T47D (cell line): ENCODE results near the gene PRRX2.
A peak's percentile ranks its signal among the peaks of the same experiment; 100 is the strongest.
"Not testable (repeated sequence)": the region's sequence is repeated elsewhere in the genome, so short reads cannot be mapped to it uniquely, and the experiment has no call there.

Source experiments
- DNase-seq, 2 experiments: peaks; one replicate each; pipeline versions ENCODE4 v3.0.0 to v3.0.0-alpha.2; 2011 to 2012; ENCODE audit warnings: low read depth in 1 of 2, low spot score in 1 of 2
- JUND ChIP-seq: IDR thresholded peaks from 2 replicates; pipeline ENCODE4 v1.6.1; 2012; ENCODE audit warnings: low read depth
- in situ Hi-C: cut with HindIII; loops from 2 replicates; pipeline ENCODE4 v1.10.0; 2016; ENCODE audit warnings: low sequenced_read_pairs, low pct_unique_long_range_greater_than_20kb

The PRRX2 gene

DNA sequence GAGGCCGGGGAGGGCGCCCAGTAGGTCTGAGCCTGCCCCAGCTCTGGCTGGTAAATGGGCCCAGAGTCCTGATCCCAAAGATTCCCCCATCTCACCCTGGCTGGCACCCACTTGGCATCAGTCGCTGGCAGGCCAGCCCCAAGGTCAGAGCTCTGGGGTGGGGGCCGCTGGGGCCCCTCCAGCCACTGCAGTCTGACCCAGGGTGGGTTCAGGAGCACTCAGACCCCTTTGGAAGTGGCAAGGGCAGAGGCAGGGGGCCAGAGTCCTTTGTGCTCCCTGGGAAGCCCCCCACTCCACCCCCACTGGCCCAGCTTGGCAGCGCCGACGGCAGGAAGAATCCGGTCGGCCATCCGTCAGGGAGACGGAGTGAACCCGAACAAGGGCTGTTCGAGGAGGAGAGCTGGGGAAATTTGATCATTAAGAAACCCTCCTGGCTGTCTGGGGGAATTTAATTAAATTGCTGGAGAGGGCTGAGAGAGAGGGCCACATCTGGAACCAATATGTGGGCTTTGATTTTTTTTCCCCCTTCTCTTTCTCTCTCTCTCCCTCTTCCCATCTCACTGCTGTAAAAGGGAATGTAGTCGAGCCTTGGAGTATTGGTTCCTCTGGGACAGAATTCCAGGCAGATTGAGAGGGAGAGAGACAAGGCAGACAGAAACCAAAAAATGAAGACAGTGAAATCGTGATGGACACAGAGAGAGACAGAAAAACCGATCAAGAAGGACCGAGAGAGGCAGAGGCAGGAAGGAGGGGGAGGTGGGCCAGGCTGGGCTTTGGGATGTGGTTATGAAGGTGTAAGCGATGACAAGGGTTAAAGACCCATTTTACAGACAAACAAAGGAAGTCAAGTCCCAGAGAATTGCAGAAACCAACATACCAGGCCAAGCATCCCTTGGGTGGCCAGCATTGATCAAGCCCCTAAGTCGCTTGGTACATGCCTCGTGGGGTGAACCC is 15.4 kb upstream of the PRRX2 start:
- DNase-seq: no peak
- TF ChIP-seq JUND: no peak
- in situ Hi-C loops: no loop called here

DNA sequence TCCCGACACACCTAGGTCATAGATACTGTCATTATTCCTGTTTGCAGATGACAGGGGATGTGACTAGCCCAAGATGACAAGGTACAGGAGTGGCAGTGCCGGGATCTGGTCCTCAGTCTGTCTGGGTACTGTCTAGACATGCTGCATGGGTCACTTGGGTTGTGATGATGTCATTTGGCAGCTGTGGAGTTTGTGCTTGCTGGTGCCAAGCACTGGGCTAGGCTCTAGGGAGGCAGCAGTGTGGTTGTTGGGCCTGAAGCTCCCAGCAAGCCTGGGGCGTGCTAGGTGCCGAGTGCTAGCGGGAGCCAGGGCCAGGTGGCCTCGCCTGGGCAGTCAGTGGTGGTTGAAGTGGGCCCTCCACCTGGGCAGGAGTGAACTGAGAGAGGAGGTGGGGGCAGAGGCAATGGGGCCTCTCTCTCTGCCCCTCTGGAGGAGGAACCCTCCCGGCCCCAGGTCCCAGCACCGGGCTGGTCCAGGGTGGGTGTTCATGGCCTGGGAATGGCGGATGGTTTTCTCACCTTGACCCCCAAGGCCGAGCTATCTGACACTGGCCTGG is 14.7 kb upstream of the PRRX2 start:
- in situ Hi-C loops: no loop called here
- TF ChIP-seq JUND: no peak
- no peak for DNase-seq

DNA sequence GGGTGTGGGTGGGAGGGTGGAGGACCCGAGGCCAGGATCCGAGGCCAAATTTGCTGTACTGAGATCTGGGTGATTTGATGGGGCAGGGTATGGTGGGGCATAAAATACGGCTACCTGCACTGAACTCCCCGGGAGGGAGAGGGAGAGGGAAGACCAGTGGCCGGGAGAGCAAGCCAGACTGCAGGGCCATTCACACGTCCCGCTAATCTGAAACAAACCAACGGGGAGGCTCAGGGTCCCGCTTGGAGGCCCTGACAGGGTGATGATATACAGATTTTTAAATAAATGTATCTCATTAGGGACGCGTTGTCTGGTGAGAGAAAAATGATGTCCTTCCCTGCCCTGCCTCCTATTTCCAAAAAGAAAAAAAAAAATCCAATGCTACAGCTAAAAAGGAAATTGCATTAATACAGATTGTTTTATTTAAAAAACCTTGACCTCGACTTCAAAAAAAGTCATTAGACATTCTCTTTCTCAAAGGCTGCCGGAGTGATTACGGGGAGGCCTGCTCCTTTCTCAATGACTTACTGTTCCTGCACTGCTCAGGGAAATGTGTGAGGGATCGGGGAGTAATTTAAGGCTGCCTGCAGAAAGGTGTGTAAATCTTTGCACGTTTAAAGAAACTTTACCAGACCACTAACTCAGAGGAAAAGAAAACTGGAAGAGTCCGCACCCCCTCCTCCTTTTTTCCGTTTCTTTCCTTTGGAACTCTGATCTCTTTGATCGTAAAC is 11.5 kb upstream of the PRRX2 start:
- DNase-seq: no peak

DNA sequence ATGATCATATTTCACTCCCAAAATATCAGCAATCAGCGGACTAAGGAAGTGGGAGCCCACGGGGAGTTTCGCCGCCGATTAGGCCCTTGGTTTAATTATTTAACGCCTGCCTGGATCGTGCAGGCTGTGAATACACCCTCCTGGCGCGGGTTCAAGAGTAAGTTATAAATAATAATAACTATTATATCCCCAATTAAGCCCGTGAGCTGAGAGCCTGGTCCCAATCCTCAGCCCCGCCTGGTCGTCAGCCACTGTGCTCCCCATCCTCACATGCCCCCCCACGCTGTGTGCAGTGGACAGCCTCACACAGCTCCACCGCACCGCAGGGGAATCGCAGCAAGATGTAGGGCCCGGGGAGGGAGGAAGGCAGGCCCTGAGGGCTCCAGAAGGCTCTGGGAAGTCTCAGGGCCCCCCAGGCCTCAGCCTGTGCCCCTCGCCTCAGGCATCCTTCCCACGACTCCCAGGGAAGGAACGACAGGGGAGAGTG is 10.8 kb upstream of the PRRX2 start:
- in situ Hi-C loops: no loop called here
- DNase-seq: no peak
- no peak for TF ChIP-seq JUND

More for the DNA sequence above, 11.5 kb upstream of the PRRX2 start:
- in situ Hi-C loops: no loop called here
- no peak for TF ChIP-seq JUND

DNA sequence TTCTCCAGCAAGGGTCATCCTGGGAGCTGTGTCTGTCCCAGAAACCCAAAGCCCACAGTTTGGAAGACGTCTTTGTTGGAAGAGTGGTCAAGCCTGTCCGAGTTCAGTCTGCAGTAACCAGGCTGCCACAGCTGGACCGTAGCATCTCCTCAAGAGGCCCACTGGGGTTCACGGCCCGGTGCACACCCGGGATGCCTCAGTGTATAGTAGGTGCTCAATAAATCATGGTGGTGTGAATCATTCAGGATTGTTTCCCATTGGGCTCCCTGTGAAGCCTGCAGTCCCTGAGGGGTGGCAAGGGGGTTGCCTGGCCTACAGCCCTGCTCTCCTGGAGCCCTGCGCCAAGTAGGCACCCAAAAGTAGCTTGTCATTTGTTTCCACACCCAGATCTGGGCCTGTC is 10.3 kb upstream of the PRRX2 start:
- in situ Hi-C loops: no loop called here
- no peak for TF ChIP-seq JUND
- DNase-seq: no peak

DNA sequence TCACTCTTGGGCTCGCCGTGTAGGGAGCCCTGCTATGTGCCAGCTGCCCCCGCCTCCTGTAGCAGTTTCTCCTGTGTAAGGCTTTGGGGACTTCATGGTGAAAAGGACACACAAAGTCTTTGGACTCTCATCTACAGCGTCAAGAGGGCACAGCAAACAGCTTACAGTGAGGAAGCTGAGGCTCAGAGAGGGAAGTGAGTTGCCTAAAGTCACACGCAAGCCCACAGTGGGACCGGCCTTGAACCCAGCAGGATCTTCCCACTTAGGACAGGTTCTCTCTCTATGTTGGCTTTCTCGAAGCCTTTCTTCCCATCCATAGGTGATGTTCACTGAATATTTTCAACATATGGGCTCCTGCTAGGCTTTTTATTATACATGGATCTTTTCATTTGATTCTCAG is 9.8 kb upstream of the PRRX2 start:
- in situ Hi-C loops: no loop called here
- DNase-seq: no peak
- no peak for TF ChIP-seq JUND

DNA sequence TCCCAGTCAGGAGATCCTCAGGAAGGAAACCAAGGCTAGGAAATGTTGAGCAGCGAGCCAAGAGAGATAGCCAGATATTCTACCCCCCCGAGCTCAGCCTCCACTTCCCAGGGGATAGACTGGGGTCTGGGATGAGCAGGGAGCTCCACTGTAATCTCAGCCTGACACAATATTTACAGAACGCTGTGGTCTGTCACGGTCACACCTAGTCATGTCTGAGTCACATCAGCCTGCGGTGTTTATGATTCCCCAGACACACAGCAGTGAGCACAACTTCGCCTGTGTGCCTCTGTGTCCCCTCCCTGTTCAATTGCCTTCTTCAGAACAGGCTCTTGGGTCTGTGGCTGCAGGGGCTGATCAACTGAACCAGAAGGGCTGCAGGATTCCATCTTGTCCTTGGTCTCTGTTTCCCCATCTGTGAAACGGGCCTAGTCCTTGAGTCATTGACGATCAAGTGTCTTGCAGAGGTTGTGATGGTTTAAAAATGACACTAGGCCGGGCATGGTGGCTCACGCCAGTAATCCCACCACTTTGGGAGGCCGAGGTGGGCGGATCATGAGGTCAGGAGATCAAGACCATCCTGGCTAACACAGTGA is 8.6 kb upstream of the PRRX2 start:
- no peak for TF ChIP-seq JUND
- DNase-seq: no peak
- in situ Hi-C loops: no loop called here

DNA sequence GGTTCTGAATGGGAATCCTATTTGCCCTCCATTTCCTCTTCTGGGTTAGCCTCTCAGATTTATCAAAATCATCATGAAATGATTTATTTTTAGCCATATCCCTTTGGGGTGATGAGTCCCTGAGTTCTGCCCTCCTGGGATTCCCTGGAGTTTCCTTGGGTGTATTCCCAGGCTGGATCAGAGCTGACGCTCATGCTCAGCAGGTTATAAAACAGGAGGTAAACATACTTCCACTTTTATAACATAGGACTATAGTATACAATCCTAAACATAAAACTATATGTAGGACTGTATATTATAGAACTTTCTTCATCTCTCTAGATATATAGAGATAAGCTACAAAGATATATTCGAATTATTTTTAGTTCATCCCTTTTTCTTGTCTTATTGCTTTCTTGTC is 4.4 kb upstream of the PRRX2 start:
- TF ChIP-seq JUND: no peak
- DNase-seq: no peak
- in situ Hi-C loops: no loop called here

DNA sequence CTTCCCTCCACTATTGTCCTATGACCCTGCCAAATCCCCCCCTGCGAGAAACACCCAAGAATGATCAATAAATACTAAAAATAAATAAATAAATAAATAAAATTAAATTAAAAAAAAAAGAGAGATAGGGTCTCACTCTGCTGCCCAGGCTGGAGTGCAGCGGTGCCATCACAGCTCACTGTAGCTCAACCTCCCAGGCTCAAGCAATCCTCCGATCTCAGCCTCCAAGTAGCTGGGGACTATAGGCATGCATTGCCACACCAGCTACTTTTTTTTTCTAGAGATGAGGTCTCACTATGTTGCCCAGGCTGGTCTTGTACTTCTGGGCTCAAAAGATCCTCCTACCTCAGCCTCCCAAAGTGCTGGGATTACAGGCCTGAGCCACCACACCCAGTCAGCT is 3.2 kb upstream of the PRRX2 start:
- in situ Hi-C loops, DNase-seq: not testable (repeated sequence)

DNA sequence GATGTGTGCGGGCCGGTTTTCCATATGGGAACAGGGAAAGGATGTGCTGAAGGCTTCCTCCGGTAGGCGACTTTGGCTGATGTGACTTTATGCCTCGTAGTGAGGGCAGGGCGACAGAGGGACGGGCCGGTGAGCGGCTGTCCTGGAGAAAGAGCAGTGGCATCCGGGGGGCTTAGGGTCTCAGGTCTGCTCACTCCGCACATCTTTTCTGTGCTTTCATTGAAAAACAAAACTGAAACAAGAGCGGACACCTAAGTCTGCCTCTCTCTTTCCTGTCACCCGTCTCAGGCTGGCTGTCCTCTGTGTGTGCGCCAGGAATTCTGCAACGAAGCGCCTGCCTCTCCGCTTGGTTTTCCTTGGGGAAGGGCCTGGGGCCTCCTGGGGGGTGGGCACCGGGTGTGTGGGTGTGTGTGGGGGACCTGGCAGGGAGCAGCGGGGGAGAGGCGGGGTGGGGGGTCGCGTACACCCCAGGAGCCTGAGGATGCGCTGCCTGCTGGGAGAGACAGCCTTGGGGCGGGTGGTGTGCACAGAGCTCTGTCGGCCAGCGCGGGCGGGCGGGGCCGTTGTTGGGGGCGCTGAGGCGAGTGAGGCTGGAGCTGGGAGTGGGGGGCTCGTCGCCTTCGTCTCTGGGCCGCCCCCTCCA is 580 bp upstream of the PRRX2 start:
- in situ Hi-C loops: no loop called here
- no peak for TF ChIP-seq JUND
- no peak for DNase-seq

DNA sequence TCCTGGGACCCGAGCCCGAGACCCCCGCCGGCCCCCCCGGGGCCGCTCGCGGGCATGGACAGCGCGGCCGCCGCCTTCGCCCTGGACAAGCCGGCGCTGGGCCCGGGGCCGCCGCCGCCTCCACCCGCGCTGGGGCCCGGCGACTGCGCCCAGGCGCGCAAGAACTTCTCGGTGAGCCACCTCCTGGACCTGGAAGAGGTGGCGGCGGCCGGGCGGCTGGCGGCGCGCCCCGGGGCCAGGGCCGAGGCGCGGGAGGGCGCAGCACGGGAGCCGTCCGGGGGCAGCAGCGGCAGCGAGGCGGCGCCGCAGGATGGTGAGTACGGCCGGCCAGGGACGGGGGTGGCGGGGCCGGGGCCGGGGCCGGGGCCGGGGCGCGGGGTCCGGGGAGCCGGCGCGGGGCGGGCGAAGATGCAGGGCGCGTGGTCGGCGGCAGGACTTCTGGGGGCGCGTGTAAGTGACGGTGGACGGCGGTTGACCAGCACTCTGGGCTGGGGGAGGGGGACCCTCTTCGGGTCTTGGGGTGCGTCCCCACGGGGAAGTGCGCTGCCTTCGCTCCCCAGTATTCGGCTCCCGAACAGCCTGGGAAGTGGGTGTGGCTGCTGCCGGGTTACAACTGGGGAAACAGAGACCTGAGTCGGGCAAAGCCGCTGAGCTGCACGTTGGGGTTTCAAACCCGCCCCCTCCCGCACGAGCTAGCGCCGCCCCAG is 520 bp downstream of the PRRX2 start:
- DNase-seq: peak in 1 of 2 experiments; percentile 75
- TF ChIP-seq JUND: no peak
- in situ Hi-C loops: no loop called here

DNA sequence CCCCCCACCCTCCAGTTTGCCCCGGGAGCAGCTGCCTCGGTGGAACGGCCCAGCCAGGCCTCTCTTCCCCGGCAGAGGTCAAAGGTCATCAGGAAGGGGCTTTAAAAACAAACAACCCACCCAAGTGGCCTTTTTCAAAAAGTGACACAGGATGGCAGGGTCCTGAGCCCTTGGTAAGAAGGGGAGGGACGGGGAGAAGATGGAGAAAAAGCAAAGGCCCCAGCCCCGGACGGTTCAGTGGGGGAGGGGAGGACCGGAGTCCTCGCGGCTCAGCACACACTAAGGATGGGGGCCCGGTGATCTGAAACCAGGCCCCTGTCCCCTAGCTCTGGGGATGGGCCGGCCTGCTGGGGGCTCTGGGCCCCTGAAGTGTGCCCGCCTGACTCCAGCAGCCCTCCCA is 1.1 kb downstream of the PRRX2 start:
- DNase-seq: no peak
- in situ Hi-C loops: no loop called here
- no peak for TF ChIP-seq JUND
